ENCODE data around the gene GLT8D2.
"Not testable (repeated sequence)": the region's sequence is repeated elsewhere in the genome, so short reads cannot be mapped to it uniquely, and the experiment has no call there.

GLT8D2 gene

GRCh38 chr12:104049278-104049902 lies 597 bp downstream of the GLT8D2 start:
- no peak for DNase-seq

- DNase-seq, result no peak
Measured at GRCh38 chr12:104048811-104049210, 1.2 kb downstream of the GLT8D2 start.

DNA sequence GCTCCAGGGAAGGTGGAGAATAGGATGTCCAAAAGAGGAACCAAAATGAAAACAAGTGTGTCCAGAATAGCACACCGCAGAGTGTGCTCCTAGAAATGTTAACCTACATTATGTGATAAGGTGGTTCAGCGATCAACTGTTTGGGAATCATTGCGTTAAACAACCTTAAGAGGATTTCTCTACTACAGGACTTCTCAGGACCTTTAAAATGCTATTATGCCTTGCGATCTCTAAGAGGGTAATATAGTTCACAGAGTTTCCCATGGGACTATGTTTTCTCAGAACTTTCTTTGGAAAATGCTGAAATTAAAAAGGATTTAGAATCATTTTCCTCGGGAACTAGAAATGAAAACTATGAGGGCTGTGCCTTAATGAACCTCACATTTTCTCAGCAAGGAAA lies 1.8 kb downstream of the GLT8D2 start:
- no peak for DNase-seq

DNA sequence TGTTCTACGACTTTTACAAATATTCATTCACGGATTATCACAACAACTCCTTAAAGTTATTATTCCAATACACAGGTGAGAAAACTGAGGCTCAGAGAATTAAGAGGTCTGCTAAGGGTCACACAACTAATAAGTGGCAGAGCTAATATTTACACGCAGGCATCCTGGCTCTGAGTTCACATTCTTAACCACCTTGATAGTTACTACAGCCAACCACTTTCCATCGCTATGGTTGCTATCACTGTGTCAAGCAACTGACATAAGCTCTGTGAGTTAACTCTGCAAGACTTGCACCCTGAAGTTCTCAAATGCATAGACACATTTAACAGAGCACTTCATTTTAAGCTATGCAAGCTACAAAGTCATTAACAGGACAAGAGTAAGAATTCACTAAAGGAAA lies 3.7 kb downstream of the GLT8D2 start:
- no peak for DNase-seq

DNA sequence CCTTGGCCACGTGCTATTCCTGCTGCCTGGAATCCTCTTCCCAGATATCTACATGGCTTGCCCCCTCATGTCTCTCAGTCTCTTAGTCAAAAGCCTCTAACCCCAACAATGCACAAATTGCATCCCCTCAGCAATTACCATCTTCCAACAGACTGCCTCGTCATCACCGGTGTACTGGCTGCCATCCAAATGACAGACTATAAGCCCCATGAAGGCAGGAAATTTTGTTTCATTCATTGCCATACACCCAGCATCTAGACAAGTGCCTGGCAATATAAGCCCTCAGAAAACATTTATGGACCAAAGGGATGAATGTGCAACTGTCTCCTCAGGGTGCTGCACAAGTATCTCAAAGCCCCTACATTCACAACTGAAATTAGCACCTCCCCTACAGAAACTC lies 5.8 kb downstream of the GLT8D2 start:
- DNase-seq, result no peak

GRCh38 chr12:104042580-104042979 lies 7.4 kb downstream of the GLT8D2 start:
- DNase-seq, result no peak

DNA sequence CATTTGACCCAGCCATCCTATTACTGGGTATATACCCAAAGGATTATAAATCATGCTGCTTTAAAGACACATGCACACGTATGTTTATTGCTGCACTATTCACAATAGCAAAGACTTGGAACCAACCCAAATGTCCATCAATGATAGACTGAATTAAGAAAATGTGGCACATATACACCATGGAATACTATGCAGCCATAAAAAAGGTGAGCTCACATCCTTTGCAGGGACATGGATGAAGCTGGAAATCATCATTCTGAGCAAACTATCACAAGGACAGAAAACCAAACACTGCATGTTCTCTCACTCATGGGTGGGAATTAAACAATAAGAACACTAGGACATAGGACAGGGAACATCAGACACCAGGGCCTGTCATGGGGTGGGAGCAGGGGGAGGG lies 10.2 kb downstream of the GLT8D2 start:
- DNase-seq, result not testable (repeated sequence)

- DNase-seq, result not testable (repeated sequence)
Measured at GRCh38 chr12:104036143-104036542, 13.8 kb downstream of the GLT8D2 start.

- not testable (repeated sequence) for DNase-seq
Measured at GRCh38 chr12:104030596-104030995, 19.4 kb downstream of the GLT8D2 start.

DNA sequence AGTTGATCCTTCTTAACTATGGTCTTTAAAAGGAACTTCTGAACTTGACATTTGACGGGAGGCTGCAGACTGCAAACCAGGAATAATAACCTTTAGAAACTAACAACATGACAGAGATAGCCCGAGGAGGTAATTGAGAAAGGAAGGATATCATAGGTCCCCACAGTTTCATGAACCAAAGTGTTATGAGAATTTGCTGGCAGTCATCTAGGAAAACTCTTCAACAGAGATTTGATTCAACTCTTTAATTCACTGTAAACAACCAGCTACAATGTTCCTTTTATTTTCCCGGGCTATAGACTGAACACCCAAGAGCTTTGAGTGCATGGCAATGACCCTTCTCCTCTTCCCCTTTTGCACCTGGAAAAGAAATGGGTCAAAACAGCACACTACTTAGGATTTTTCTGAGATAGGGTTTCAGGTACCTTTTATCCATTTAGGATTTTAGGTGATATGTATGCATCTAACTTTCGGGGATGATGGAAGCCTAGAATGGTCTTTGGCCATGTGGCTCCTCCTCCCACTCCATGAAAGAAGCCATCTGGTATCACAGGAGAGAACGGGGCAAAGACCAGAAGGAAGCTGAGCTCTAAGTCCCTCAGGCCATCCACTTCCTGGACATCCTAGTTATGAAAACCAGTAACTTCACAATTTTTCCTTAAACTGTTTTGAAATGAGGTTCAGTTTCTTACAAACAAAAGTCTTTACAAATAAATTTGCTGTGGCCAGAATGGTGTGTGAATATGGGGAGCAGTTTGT lies 23.0 kb downstream of the GLT8D2 start:
- no peak for DNase-seq

GRCh38 chr12:104025771-104026170 lies 24.2 kb downstream of the GLT8D2 start:
- DNase-seq, result no peak

DNA sequence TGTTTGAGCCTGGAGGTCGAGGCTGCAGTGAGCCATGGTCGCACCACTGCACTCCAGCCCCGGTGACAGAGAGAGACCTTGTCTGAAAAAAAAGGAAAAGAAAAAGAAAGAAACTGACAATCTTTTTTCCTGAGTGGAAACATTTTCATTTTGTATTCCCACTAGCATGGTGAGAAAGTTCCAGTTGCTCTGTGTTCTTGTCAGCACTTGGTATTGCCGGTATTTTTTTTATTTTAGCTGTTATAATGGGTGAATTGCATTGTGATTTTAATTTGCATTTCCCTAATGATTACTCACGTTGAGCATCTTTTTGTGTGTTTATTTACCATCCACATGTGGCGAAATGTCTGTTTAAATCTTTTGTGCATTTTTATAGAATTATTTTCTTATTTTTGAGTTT lies 25.6 kb downstream of the GLT8D2 start:
- no peak for DNase-seq

GRCh38 chr12:104023710-104024109 lies 26.3 kb downstream of the GLT8D2 start:
- no peak for DNase-seq

DNA sequence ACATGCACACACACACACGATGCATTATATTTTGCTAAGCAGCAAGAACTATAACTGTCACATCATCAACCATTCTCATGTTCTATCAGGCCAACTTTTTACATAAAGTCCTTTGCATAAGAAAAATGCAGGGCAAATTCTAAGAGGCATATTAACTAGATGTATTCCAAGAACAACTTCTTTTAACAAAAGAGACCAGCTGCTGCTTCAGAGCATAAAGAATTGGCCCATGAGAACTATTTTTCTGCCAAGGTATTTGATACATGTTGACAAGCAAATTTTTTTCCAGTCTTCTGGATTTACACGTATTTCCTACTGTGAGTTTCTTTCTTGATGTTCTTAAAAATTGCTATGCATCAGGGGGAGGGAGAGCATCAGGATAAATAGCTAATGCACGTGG lies 27.2 kb downstream of the GLT8D2 start:
- DNase-seq, result no peak

DNA sequence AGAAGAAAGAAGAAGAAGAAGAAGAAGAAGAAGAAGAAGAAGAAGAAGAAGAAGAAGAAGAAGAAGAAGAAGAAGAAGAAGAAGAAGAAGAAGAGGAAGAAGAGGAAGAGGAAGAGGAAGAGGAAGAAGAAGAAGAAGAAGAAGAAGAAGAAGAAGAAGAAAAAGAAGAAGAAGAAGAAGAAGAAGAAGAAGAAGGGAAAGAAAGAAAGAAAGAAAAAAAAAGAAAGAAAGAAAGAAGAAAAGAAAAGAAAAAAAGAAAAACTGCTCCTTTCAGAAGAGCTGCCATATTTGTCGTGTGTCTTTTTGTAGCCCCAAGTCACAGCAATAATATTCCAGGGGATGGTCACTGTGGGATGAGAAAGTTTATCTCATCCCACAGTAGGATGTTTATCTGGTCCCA lies 28.1 kb downstream of the GLT8D2 start:
- not testable (repeated sequence) for DNase-seq

DNA sequence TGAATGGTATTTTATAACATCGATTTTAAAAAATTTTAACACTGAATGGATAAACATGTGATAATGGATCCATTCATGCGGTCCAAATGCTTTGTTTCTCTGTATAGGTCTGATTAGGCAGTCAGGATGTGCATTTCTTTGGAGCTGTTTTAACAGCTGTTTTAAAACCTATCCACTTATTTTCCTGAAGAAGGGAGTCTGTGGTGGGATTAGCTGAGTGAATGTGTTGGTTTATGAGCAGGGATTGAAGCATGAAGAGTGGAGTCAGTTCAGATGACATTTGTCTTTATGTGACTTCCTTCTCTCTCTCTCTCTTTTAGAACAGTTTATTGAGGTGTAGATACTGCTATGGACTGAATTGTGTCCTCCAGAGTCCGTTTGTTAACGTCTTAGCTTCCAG lies 37.7 kb downstream of the GLT8D2 start:
- no peak for DNase-seq

- DNase-seq, result no peak
Measured at GRCh38 chr12:104011253-104011652, 38.7 kb downstream of the GLT8D2 start.

DNA sequence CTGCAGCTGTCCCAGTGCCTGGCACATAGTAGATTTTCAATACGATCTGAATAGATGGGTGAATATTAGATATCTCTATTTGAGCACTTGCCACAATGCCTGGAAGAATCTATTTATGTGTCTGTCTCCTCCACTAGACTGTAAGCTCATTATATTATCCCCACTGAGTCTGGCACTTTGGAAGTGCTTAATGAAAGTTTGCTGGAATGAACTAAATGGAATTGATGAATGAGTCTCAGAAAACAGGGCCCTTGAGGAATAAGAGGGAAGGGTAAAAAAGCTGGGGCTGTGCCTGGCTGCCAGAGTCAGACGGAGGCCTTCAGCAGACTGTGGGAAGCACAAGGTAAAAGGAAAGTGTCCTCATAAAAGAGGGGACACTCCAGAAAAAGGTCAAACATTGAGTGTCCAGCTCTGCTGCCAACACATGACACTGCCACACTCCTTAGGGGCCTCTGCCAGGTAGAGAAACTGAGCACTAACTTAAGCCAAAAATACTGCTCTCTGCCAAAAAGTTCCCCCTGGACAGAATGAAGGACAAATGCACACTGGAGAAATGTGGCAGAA lies 39.3 kb downstream of the GLT8D2 start:
- DNase-seq, result no peak

DNA sequence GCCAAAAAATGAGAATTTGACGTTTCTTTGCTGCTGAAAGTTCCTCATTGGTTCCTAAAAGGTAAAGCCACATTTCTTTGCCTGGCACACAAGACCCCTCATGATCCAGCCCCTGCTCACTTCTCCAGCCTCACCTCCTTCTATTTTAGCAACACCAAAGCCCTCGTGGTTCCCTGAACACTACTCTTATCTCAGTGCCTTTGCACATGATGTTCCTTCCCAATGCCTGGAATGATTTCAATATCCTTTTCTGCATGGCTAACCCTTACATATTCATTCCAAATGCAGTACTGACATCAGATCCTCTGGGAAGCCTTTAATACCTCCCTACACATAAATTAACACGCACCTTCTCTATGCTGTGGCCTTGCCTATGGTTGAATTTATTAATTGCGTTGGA lies 39.9 kb downstream of the GLT8D2 start:
- no peak for DNase-seq

- no peak for DNase-seq
Measured at GRCh38 chr12:104006929-104007328, 43.1 kb downstream of the GLT8D2 start.

DNA sequence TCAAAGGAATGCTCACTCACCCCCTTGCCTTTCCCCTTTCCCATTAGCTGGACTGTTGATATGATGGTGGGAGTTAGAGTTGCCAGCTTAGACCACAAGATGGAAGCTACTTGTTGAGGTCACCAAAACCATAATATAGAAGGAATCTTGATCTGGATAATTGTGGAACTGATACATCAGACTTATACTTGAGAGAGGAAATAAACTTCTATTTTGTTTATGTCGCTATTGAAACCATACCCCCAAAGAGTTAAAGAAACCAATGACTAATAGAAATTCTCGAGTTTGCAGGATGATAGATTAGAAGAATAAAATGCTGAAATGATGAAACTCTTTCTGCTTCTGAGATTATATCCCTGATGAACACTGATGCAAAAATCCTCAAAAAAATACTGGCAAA lies 46.4 kb downstream of the GLT8D2 start:
- no peak for DNase-seq

DNA sequence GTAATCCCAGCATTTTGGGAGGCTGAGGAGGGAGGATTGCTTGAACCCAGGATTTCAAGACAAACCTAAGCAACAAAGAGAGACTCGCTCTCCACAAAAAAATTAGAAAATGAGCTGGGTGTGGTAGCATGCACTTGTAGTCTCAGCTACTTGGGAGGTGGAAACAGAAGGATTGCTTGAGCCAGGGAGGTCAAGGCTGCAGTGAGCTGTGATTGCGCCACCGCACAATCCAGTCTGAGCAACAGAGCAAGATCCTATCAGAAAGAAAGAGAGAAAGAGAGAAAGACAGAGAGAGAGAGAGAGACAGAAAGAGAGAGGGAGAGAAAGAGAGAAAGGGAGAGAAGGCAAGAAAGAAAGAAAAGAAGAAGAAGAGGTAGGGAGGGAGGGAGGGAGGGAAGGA lies 47.3 kb downstream of the GLT8D2 start:
- no peak for DNase-seq

DNA sequence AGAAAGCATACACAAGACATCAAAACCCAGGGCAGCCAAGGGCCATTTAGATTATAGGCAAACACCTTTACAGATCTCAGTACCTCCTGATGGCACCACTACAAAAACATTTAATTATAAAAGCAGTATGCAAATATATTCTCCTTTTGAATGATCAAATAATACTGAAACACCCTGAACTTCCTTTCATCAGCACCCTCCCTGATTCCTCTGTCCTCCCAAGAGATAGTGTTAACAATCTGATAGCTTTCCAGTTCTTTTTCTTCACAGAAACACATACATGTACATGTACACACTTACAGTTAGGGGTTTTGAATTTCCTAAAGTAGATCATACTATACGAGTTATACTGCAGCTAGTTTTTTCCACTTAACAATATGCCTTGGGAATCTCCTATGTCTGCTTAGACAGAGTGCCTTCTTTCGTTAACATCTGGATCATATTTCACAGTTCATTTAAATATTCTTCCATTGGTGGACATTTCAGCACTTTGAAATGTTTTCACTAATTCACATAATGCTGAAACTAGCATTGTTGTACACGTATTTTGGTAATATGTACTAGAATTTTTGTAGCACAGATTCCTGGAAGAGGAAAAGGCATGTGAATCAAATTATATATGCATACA lies 49.1 kb downstream of the GLT8D2 start:
- DNase-seq, result no peak

DNA sequence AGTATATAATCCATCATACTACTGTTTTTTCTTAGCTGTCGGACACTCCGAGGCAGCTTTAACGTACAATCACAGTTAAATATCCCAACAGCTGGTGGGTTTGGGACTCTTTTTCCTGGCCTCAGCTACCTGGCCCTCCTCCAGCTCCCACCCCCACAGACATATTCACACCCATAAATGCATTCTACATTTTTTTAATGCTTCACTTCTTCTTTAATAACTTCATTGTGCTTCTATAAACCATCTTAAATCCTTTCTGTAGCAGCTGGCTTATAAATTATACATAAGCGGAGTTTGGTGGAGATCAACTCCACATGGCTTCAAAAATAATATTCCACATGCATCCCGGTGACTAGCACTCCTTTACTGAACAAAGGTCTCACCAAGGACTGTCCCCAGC lies 51.0 kb downstream of the GLT8D2 start:
- DNase-seq, result no peak
